IPS-NIHi7 (cell line): ENCODE results near the gene AK8.

Experiments
- DNase-seq: peaks from one replicate; pipeline ENCODE4 v3.0.0; 2012; ENCODE audit warnings: mixed read lengths; ENCODE audit errors: extremely low spot score

AK8 gene

DNA sequence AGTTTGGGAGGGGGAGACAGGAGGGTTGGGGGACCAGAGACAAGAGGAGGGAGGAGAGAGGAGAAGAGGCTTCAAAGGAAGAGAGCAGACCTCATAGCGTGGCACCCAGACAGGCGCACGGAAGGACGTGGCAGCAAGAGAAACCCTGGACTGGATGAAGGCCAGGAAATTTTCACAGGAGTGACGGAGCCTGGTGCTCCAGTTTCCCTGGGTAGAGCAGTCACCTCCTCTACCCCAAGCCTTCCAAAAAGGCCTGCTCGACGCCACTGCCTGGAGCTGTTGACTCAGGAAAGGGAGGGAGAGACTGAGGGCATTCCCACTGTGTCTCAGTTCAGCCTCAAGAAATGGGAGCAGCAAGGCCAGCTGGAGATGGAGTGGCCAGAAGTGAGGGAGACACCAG, 19.3 kb downstream of the AK8 start:
- no peak for DNase-seq

DNA sequence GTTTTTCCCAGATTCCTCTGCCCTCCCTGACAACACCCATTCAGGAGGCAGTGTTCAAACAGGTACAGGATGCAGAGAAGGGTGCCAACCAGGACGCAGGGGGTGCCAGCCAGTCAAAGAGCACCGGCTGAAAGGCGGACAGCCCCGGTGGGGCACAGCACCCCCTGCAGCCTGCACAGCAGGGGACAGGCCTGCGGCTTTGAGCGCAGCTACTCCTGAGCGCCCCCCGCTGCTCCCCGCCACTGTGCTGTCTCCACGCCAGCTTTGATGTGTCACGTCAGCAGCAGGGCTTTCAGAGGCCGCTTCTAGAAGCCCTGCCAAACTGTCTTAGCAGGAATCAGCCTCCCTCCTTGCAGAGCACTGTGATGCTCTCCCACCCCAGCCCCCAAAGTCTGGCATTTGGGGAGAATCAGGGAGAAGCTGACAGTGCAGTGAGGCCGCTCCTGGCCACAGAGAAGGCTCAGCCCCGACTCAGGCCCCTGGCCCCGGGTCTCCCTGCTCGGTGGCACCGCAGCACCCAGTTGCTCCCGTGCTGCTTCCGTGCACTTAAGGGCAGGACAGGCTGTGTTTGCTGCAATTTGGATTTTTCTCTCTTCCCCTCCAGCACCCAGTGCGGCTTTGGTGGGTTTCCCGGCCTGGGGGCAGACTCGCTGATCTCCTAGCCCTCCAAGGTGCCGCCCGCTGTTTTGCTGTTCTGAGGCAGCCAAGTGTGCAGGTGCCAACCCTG, 20.3 kb downstream of the AK8 start:
- DNase-seq: peak; percentile 48

DNA sequence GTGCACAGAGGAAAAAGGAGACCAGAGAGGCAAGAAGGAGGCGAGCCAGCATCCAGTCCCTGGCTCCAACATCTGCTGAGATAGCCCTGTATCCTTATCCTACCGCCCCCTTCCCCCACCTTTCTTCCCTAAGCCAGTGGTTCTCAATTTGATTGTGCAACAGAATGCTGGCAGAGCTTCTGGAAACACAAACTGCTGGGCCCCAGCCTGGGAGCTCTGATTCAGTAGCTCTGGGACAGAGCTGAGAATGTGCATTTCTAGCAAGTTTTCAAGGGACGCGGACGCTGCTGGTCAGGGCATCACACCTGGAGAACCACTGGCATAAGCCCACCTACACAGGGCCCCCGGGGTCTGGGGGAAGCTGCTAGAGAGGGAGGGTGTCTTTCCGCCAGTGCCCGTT, 21.1 kb downstream of the AK8 start:
- DNase-seq: no peak

DNA sequence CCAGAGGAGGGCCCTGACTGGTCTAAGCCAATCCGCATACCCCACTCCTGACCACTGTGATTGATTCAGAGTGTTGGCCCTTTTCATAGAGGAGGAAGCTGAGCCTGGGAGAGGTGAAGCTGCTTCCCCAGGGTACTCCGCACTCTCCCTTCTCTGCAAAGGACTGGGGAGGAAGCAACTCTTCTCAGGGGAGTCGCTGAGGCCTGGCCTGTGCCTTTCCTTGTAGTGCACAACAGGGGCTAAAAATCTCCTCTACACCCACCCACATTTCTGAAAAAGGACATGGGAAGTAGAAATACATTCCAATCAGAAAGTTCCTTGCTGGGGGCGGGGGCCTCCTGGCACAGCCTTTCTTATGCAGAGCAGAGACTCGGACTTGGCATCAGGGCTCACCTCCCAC, 22.2 kb downstream of the AK8 start:
- no peak for DNase-seq

DNA sequence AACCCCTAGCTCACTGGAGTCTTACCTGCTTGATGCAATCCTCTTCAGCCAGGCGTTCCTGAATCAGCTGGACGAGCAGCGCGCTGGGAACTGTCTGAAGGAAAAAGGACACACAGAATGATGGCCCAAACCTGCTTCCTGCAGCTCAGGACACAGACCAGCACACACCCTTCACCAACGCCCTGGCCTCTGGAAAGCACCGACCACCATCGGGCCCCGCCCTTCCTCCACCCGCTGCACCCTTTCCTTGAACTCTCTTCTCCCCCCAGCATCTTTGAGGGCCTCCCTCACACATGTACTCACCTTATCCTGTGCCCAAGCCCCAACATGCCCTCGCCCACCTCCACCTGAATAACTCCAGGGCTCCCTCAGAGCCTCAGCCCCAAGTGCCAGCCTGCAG, 23.3 kb downstream of the AK8 start:
- no peak for DNase-seq

DNA sequence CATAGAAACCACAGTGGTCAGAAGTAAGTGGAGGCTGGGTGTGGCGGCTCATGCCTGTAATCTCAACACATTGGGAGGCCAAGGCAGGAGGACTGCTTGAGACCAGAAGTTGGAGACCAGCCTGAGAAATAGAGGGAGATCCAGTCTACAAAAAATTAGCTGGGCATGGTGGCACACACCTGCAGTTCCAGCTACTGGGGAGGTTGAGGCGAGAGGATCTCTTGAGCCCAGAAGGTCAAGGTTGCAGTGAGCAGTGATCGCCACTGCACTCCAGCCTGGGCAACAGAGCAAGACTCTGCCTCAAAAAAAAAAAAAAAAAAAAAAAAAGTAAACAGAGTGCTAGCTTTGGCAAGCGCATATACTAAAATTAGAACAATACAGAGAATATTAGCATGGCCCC, 24.6 kb downstream of the AK8 start:
- DNase-seq: no peak

DNA sequence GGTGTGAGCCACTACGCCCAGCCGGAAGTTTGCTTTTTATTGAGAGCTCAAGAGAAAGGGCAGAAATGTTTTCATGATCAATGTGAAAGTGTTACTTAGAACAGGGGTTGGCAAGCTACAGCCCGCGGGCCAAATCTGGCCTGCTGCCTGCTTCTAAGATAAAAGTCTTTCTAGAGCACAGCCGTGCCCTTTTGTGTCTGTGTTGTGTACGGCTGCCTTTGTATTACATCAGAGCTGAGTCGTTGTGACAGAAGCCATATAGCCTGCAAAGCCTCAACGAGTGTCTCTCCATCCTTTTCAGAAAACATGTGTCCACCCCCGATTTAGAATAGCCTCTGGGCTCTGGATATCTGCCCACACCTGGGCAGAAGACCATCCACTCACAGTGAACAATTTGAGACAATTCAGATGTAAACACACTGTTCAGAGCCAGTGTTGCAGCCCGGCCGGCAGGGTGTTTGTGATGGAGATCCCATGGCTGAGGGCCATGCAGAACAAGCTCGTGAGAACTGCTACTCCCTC, 28.8 kb downstream of the AK8 start:
- no peak for DNase-seq

DNA sequence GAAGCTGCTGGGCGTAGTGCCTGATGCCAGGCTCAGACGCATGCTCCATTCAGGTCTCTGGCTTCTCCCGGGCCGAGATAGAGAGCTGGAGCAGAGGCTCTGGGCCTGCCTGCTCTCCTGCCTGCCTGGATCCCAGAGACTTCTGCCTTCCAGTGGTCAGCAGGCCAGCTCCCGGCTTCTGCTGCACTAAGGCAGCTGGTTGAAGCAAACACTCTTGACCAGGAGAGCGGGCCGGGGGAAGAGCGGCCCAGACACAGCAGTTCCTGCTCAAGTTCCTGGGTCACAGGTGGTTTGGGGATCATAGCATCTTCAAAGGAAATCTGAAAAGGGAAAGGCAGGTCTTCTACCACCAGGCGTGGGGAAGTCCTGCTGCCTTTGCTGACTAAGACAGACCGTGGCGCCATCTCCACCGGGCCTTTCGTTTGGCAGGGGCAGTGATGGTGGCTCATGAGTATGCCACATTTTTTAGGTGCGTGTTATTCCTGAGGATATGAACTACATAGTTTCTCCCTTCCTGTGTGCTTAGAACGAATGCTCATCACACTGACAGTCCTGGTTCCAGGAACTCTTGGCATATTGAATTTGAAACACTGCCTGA, 31.1 kb downstream of the AK8 start:
- DNase-seq: no peak

DNA sequence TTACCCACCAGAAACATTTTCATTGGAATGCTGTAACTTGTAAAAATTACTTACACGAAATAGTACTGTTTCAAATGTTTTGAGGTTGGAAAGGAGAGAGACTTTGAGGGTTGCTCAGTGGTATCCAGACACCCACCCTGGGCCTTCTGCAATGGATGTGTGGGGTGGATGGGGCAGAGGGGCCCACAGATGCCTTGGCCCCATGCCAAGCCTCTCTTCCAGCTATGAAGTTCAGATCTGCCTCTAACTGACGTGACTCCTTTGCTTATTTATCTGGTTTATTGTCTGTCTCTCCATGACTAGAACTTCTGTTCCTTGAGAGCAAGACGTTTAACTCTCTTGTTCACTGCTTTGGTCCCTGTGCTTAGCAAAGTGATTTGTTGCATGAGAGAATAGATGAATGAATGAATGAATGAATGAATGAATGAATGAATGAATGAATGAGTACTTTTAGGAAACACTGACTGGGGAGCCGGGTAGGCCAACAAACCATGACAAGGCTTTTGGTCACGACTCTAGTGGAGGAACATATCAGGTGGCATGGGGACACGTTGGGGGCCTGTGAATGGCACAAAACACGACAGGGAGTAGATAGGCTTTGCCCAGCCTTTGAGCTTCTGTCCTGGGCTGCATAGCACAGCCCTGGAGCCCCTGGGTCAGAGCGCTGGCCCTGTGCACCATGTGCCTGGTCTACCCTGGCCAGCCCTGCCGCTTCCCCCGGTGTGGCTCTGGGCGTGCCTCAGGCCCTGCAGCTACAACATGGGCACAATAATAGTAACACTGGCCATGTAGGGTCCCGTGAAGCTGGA, 31.8 kb downstream of the AK8 start:
- DNase-seq: no peak

DNA sequence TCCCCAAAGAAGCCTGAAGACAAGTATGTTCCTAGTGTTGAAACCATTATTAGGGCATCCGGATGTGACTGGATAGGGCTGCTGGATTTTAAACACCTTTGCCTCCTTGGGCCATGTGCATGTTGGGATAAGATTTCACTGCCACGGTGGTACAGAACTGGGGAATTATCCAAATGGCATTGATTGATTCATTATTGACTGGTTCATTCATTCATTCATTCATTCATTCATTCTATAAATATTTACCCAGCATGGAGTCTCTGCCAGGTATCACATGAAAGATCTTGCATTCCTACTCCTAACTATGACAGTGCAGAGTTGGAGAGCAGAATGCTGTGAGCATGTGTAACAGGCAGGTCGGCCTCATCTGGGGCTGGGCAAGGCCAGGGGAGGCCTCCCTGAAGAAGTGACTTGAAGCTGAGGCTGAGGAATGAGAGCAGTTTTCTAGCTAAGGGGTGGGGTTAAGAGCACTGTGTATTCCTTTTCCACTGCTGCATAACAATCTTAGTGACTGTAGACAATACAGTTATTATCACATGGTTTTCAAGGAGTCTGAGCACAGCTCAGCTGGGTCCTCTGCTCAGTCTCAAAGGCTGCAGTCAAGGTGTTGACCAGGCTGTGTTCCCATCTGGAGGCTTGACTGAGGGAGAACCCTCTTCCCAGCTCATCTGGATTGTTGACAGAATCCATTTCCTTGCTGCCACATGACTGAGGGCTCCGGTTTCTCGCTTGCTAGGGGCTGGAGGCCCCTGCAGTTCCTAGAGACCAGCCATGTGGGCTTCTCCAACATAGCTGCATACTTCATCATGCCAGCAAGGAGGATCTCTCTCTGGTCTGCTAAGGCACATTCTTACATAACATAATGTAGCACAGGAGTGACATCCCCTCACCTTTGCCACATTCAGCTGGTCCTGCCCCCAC, 35.7 kb downstream of the AK8 start:
- no peak for DNase-seq

DNA sequence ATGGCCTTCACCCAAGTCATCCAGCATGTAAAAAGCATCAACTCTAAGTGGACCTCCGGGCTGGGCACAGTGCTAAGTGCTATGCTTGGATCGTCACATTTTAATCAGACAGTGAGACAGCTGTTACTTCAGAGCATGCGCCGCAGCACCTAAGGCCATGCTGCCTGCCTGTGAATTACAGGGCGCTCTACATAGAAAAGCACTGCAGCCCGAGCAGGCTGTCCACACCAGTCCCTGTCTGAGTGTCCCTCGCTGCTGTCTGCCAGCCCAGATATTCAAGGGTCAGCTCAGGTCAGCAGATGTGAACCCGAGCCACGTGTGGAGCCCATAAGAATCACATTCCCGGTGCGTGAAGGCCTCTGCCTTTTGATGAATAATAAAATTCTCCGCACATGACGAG, 37.1 kb downstream of the AK8 start:
- no peak for DNase-seq

DNA sequence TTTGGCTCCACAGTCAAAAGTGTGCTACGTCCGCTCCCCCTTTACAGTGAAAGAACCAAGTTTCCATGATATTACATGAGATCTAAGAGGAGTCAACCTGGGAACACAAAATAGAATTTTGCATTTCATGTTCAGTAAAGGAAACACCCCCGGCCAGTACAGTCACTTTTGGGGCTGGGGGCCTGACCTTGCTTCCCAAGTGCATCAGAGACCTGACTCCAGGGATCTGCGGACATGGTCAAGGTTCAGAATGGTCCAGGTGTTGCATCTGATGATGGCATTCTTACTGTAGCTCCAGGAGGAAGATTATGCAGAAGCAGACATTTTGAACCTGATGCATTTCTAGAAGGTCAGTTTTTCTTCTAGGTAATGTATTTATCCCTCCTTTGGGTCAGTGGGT, 39.8 kb downstream of the AK8 start:
- DNase-seq: no peak

DNA sequence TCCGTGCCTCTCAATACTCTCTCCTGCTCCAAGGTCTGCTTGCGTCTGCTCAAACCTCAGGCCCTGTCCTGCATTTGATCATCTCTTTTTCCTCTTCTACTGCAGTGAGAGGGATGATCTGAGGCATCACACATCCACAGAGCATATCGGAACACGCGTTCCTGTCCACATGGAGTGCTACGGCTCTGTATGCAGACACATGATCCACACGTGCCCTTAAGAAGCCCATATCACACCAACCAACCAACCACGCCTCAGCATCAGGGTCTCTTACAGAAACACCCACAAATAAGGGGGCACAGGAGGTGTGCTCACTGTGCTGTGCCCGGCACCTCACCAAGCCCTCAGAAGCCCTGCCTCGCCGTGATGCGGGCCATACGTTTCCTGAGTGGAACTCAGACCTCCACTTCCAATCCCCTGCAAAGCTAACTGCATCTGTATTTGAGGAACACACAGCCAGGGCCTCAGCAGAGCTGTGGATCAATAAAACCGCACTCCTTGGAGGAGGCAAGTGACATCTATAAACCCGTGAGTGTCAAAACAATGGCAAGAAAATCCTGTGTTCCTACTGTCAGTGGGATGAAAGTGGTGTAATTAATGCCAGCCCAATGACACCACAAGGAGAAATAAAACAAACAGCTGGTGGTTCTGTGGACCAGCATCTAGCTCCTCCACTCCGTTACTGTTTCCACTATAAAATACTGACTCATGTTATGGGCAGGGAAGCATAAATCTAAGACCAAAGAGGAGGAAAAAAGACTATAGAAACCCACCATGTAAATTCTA, 40.4 kb downstream of the AK8 start:
- no peak for DNase-seq

DNA sequence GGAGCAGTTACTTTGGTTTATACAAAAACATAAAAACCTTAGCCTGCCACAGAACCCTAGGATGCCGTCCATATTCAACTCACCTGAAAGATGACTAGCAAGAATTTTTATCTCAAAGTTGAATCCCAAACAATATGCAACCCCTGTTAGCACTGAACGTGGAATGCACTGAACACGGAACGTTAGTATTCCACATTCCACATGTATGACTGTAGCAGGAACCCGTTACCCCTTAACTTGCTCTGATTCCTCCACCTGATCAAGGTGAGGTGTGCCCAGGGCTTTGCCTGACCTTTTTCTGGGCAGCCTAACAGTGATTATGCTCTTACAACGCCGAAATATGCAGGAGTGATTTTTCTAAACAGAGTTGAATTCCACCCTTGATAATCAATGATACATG, 43.7 kb downstream of the AK8 start:
- DNase-seq: no peak

DNA sequence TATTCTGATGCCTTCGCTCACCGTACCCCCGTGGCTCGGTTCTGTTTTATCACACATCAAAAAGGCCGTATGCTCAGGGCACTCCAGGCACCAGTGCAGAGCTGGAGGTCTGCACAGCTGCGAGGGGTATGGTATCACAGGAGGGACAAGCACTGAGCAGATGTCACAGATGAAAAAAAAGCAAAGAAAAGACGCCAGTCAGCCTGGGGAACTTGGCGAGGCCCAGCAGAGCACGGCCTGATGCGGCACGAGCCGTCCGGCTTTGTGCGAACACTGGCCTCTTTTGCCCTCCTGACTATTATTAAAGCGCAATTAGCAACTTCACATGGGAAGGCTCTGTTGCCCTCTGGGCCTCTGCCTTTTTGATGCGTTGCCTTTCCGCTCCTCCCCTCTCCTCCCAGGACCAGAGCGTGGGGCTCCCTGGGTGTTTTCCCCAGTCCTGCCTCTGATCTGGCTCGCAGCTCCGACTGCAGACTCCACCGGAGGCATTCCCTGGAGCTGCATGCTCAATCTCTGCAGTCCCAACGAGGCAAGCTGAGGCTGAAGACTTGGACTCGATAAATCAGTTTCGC, 44.4 kb downstream of the AK8 start:
- DNase-seq: no peak

DNA sequence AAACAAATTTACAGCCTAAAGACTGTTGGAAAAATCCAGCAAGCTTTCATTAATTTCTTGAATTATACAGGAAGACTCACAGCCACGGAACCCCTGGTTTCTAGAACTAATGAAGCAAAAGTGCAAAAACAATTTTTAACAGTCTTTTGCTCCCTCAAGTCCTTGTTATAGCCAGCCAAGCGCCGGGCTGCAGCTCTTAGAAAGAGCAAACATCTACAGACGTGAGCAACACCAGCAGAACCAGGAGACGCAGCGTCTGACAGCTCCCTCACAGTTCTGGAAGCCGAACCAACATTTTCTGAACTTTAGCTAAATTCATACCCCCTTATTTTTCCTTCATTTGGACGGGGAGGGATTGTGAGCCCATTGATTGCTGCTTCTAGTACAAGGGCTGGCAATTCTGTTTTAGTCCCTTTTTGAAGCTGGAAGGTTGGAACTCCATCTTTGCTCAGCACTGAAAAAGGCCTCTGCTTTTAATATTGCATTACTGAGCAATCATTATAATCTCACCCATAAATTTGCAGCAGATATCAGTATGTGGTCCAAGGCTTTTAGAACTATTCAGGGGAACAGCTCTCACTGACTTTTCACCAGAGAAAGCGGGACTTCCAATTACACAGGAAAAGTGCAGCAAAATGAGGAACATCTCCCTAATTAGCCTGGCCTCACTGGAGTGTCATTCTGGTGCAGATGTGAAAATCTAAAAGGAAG, 45.8 kb downstream of the AK8 start:
- no peak for DNase-seq

DNA sequence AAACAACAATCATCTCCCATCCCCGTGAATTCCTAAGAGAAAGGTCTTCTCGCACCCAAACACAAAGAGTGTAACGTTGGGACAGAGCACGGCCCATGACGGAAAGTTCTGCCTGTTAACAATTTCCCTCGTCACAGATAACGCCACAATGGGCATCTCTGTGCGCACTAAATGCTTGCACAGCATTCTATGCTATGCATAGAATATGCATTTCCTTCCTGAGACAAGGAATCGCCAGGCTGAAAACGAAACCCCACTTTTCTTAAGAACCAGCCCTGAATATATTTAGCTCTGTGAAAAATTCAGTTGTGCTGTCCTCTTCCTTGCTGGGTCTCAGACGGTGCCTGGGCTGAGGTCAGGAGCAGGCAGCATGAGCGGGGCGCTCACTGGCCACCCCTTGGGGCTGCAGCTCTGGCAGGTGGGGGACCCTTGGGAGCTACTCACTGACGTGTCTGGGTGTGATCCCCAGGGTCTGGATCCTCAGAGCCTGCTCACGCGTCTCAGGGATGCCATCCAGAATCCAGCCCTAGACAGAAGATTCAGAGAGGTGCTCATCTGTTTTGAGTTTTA, 49.8 kb downstream of the AK8 start:
- no peak for DNase-seq

DNA sequence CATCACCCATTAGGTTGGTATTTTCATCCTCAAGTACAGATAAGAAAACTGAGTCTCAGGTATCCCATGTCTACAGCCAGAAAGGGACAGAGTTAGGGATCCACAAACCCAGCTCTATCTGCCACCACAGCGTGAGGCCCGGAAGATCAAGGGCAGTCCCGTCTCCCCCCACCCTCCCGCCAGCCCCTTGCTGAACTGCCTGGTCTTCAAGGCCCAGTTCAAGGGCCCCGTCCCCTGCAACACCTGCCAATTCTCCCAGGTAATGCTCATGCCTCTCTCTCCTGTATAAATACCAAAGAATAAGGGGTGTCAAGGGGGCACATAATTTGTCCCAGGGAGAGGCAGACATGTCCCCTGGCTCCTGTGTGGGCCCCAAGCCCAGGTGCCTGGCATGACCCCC, 50.7 kb downstream of the AK8 start:
- no peak for DNase-seq

DNA sequence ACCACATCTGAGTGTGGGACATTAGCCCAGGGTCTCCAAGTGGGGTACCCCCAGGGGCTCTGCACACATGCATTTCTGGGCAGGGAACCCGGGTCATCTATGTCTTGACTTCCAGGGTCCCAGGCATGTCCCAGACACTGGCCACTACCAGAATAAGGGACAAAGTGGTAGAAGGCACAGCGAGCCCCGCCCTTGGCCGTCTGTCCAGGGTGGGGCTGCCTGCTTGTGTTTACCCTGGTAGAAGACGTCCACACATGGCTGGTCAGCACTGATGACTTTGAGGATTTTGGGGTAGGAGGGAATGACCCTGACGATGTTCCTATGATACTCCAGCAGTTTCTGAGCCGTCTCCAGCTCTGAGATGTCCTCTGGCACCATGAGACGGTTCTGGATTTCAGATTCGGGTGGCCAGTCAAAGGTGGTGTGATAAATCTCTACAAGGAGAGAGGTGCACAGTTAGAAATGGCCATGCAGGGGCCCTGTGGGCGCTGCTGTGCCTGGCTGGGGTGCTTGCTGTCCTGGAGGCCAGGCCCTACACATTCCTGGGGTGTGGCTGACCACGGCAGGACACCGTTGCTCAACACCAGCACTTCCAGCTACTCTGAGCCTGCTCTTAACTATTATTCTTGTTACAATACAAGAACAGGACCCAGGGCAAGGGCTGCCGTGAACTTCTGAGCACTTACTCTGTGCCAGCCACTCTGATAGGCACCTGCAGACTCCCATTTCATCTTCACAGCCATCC, 51.3 kb downstream of the AK8 start:
- no peak for DNase-seq
